HCEC 1CT (cell line): ENCODE data around the gene GOLT1B.

ENCODE experiments used
- DNase-seq: peaks from one replicate; pipeline ENCODE4 v3.0.0-alpha.2; 2017

Gene GOLT1B

DNA sequence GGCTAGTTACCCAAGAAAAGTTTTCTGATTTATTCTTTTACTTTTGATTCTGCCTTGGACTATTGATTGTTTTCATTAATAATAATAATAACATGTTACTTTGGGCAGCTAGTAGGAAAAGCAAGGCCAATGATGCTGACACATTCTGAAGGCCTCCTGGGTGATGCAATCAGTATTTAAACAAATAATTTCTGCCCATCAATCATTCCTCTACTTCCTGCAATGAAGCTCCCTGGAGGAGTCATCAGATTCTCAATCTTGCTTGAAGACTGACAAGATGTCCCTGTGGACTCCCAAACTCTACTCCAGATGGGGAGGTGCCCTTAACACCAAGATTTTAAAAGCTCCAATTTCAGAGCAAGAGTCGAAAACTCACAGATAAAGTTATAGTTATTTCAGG is 24.5 kb downstream of the GOLT1B start, which contains the start of gene SPX:
TSS of gene SPX (plus strand) at position 244 of the 400 bp plus-strand sequence. CDS start 177 bp downstream, outside the sequence.
- DNase-seq = peak; percentile 61

DNA sequence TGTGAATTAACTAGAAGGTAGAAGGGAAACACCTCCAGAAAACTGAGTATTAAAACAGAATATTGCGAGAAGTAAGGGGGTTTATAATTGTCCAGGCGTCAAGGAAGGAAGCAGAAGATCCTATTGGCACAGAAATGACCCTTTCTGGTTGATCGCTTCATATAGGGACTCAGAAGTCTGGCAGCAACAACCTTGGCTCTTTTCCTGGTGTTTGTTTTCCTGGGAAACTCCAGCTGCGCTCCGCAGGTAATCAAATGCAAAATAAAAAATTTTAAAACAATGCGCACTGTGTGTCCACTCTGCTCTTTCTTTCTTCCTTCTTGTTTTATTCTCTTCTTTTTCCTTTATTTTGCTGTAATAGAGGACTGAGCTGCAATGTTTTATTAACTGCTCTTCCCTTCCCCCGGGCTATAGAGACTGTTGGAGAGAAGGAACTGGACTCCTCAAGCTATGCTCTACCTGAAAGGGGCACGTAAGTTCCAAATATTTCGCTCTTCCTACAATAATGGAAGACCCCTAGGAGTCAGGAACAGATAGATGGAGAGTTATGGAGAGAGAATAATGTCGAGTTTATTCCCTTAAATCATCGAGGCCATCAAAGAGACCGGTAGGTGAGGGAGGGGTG is 25.2 kb downstream of the GOLT1B start:
- no peak for DNase-seq

DNA sequence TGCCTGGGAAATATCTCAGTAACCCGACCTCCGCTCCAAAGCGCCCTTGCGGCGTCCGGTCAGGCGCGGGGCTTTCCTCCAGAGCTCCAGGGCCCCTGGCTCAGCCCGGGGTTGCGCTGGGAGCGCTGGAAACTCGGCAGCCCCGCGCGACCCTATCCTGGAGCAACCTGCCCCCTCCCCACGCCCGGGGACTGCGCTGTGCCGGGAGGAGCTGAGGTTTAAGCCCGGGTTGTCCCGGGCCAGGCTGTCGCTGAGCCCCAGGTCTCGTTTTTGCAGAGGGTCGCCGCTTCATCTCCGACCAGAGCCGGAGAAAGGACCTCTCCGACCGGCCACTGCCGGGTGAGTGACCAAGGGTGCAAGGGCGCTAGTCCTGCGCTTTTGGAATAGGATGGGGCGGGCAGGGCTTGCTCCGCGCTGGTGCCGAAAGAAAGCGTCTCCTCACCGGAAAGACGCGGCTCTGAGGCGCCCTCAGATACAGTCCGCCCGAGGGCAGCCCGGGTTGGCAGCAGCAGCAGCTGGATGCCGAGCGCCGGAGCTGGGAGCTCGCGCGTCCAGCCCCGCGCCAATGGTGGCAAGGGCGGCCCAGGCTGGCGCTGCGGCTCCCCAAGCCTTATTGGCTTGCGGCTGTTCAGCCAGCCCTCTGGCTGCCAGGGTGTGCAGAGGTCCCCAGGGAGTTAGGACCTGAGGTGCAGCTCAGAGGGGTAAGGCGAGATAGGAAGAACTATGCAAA is 26.0 kb downstream of the GOLT1B start:
- DNase-seq = peak; percentile 53

DNA sequence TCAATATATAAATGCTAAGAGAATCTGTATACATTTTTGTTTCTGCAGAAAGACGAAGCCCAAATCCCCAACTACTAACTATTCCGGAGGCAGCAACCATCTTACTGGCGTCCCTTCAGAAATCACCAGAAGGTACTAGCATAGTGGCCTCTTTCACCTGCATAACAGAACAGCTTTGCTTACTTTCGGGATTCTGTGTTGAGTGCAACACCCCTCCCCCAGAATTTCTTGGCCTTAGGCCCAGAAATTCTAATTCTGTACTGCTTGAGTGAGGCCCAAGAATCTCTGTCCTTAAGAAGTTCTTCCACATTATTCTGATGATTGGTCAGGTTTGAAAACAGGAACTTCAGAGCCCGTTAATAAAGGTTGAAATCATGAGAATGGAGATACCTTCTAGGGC is 27.4 kb downstream of the GOLT1B start:
- DNase-seq = no peak

DNA sequence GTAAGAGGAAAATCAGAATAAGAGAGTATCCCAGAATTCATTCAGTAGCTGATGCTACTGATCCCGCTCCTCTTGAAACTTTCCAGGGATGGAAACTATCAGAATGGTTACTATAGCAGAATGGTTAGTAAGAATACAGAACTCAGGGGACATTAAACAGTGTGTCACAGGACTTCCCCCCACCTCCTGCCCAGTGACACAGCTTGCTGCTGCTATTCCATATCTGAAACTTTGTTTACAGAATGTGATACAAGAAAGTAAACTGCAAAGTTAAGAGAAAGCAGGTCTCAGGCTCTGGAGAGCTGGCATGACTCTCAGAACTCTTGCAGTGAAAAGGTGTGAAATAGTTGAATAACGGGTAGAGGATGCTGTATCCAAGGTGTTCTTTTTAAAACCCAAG is 27.9 kb downstream of the GOLT1B start:
- DNase-seq = no peak

DNA sequence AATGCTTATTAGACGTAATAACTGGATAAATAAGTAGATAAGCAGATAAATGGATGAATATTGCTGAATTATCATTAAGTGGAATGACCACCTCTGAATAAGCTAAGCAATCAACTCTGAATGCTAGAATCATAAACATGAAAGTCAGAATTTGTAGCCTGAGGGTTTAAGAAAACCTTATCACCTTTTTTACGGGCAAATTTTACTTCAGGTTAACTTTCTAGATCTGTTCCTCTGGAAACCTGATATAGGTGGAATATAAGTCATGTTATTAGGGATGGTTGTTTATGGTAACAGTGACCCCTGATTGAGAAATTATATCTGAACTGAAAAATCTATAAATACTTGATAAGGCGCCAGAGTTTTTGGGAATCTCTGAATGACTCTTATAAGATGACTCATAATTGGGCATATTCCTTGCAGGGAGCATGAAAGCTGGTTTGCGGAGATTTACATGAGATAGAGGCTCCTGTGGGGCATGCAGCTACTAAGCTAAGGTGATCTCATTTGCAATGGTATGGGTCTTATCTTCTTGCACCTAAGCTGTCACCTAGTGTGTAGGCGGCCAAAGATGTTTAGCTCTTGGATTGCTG is 36.6 kb downstream of the GOLT1B start:
- DNase-seq = no peak

DNA sequence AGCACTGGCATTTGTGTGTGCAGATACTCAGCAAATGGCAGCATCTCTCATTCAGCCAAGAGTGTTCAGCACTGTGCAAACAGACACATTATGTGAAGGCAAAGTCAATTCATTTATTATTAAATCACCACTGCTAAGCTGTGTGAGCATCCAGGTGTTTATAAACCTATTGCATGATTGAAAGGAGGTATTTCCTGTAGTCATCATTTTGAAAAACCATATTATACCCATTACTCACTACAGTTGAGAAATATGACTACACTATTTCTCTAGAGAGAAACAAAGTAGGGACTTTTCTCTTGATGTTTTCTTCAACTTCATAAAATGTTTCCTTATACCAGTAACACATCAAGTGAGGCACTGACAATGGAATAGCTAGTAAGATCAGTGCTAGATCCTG is 38.2 kb downstream of the GOLT1B start:
- no peak for DNase-seq

DNA sequence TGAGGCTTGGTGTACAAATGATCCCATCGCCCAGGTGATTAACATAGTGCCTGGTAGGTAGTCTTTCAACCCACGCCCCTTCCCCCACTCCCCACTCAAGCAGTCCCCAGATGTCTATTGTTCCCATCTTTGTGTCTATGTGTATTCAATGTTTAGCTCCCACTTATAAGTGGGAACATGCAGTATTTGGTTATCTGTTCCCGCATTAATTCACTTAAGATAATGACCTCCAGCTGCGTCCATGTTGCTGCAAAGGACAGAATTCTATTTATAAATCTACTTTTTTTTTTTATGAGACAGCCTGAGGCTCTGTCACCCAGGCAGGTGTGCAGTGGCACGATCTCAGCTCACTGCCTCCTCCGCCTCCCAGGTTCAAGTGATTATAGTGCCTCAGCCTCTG is 40.2 kb downstream of the GOLT1B start:
- no peak for DNase-seq

DNA sequence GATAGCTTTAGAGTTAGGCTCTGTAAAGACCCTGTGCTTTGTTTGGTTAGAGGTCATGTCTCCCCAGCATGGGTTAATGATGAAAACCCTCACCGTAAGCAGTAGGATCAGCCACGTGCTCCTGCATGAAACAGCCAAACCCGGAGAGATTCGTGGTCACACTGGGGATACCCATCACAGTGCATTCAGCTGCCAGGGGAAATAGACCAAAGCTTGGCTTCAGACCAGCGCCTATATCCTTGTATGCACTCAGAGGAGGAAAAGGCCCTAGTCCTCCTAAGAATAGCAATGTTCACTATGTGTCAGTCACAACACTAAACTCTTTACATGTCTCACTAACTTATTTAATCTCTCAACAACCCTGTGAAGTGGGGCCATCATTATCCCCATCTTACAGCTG is 40.8 kb downstream of the GOLT1B start:
- no peak for DNase-seq

DNA sequence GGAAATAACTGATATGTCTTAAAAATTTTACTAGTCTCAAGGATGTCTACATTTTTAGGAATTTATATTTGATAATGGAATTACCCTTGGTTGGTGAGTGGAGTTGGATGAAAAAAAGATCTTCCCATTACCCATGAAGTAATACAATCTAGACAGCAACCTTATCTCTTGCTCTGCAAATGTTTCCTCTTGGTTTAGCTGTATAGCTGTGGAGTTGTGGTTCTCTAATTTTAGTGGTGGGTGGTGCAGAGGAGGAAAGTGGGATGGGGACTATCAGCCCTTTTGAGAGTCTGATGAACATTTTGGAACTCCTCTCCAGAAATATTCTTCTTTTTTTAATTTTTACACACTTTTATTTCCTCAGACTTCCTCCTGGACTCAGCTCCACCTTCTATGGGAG is 41.6 kb downstream of the GOLT1B start:
- DNase-seq = no peak

DNA sequence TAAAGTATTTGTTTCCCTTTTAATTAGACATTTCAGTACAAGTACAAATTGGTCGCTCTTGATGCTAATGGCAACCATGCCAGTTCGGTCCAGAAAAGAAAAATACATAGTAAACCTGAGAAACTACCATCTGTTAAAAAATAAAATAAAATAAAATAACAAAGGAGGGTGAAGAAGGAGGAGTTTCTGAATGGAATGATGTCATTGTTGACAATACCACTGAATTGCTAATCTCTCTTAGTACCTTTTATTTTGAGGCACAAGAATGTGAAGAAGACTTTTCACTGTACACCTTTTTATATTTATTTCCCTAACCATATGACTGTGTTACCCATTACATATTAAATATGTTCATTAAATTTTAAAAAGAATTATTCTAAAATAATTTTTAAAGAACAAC is 44.0 kb downstream of the GOLT1B start:
- DNase-seq = no peak

DNA sequence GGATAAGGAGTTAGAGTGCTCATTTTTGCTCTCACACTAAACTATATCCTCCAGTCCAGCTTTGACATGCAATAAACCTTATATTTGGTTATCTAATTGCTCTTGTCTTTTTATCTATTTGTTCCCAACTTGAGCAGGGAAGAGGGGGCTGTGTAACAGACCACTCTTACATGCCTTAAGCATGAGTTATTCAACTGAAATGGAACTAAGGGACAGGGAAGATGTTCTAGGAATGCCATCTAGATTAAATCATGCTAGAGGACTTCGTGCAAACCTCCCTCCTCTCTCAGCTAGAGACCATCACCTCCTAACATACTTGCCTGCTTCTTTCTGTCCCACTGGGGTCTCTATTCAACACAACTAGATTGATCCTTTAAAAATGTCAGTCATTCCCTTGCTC is 45.1 kb downstream of the GOLT1B start:
- peak; percentile 23 for DNase-seq

DNA sequence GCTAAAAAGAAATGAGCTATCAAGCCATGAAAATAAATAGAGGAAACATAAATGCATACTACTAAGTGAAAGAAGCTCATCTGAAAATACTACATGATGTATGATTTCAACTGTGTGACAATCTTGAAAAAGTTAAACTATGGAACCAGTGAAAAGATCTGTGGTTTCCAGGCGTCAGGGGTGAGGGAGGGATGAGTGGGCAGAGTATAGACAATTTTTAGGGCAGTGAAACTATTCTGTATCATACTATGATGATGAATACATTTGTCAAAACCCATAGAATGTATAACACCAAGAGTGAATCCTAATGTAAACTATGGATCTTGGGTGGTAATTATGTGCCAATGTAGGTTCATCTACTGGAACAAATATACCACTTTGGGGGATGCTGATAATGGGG is 45.8 kb downstream of the GOLT1B start:
- no peak for DNase-seq

DNA sequence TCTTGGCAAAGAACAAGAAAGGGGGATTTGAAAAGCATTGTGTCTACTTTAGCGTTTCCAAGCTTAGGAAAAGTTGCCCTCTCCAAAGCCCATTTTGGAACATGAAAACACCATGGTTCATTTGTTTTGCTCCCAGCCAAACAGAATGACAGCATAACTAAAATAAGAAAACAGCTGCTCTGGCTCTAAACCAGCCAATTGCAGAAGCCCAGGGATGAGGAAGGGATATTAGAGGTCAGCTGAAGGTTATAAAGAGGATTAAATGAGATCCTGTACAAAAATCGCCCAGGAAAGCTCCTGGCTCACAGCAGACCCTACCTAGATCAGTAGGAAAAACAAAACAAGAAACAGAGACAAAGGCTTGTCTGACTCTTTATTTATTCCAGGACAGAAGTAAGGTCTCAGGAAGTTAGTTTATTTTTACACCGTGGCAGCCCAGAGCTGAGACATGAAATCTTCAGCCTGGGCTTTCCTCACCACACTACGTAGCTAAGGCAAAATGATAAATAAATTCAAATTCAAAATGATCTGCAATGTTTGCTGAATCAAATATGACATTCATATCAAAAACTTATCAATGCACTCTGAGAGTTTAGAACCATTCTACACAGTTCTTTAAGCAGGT is 50.4 kb downstream of the GOLT1B start:
- peak; percentile 16 for DNase-seq

DNA sequence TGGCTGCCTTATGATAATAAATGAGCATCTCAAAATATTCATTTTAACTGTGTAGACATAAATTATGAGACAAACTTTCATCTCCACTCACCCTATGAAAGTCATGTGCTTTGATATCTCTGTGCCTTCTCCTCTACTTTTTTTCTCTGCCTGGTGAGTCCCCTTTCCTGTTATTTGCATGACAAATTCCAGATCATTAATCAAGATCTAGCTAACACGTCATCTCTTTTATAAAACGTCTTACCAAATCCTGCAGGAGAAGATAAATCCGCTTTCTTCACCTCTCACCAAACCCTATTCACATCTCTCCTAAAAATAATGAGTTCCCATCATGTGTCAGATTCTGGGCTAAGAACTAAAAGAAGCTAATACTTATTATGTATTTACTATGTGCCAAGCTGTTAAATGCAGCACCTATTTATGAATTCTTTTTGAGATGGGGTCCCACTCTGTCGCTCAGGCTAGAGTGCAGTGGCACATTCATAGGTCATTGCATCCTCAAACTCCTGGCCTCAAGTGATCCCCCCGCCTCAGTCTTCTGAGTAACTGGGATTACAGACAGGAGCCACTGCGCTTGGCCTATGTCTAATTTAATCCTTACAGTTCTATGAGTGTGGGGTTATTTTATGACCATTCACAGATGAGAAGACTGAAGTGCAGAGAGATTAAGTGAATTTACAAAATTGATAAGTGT is 51.2 kb downstream of the GOLT1B start:
- no peak for DNase-seq

DNA sequence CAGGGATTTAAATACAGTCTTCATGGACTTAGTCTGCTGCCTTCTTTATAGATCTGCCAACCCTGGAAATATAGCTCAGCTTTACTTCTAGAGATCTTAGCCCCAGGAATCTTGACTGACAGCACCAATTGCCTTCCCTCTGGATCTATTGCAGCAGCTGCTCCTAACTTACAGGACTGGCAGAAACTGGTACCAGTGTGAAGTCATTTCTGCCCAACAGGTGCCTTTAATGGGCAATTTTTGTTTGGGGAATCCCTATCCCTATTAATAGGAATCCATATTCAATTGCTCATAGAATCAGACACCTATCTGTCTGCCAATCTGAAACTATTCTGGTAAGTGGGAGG is 51.7 kb downstream of the GOLT1B start:
- DNase-seq = no peak

DNA sequence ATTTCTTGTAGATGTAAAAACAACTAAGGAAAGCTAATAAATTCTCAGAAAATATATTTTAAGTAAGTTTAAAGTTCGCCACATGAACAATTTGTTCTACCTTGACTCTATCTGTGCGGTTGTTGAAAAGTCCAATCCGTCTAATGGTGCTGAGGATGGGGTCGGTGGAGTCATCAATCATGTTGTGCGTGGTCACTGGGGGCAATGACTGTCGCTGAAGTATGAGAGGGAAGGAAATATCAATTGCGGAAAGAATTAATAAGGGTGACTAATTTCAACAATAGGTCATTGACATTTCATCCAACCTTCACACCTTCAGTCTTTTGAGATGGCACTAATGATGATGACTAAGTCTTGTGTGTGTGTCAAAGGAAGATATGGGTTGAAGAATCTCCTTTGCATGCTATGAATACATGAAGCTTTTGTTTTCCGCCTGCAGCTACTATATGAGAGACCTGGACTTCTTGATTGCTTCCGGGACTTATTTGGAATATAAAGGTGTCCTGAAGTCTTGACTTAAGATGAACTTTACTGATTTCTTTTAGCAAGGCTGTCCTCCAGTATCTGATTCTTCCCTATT is 56.6 kb downstream of the GOLT1B start:
- no peak for DNase-seq

DNA sequence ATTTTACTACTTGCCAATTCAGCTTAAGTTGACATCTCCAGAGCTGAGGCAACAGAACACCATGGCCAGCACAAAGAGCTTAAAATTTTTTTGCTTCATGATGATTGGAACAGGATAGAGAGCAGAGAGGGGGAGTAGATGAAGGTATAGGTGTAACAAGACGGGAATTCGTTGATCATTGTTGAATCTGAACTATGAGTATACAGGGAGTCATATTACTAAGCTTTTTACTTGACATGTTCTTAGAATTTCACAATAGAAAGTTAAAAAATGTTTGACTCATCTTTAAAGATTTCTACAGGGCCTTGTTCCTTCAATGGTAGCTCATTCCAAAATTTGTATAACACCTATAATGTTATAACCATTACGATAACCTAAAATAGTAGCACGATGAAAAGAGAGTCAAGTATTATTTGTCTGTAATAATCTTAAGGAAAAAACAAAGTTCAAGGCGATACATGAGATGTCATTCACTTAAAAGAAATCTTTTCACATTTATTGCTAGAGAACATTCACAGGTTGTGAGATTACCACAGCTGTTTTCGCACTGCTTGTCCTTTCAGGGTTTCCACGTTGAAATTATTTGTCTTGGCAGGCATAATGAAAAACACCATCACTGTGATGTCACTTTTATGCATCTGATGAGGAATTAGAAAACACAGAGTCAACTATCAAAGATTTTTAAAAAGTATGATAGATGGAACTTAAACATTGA is 58.4 kb downstream of the GOLT1B start:
- peak; percentile 81 for DNase-seq

DNA sequence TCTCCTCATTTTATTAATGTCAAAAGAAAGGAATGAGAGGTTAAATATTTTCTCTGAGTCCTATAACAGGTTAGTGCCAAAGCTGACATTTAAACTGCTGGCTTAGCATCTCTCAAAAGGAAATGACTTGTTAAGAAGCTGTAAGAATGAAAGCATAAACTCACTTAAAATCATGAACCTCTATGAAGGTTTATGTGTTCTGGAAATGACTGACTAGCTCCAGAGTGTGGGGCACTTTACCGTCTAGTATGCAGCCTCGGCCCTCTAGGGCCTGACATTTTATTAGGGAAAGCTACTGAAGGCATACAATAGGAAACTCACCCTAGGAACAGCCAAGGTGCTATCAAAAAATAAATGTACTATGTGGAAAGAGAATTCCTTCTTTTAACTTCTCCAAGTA is 59.6 kb downstream of the GOLT1B start:
- no peak for DNase-seq

DNA sequence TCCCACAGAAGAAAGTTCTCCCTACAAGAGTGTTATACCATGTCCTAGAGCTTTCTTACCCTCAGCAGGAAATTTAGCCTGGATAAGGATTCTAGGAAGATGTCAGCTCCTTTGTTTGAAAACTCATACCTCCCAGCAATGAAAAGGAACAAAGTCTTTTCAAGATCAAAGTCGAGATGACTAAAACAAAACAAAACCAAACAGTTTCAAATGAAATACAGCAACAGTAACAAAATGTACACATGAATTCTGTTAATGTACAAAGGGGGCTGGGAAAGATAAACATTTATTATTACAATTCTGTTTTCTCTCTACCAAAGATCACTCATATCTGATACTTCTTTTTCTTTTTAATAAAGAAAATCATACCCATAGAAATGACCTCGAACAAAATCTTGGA is 61.3 kb downstream of the GOLT1B start:
- DNase-seq = no peak

DNA sequence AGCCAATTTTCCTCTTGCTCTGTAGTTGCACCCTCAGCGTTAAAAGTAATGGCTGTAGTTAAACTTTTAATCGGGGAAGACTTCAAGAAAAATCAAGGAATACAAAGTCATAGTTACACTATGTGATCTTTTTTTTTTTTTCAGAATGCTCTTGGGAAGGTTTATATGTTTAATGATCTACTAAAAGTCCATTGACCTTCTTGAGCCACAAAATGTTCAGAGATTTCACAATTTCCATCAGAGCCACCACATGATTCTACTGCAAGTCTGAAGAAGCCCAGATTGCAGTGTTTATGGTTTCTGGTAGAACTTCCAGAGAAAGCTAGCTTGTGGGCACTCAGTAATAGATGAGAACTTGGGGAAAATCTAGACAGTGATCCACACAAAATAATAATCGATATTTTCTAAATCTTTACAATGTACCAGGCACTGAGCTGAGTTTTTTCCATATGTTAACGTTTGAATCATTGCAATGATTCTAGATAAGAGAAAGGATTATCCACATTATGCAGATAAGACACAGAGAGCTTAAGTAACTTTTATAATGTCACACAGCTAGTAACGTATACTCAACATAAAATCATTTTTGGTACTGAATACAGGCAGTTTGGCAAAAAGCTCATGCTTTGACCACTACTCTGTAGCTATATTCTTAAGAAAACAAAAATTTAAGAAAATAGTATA is 64.8 kb downstream of the GOLT1B start:
- DNase-seq = no peak

DNA sequence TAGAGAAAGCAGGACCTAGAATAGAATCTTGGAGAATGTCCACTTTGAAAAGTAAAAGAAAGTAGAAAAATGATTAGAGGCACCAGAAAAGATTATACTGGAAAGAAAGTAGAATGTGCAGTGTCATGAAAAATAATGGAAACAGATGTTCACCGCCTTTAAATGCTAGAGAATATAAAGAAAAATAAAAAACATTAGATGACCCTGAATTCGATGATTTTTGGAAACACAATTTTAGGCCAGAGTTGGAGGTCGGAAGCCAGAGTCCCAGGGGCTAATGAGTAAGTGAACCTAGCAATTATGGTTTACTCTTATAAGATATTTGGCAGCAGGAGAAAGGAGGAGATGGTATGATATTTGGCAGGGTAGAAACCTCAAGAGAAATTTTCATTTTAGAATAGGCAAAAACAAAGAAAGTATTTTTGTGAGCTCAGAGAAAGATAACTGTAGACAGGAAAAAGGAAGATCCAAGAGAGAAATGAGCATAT is 65.4 kb downstream of the GOLT1B start:
- DNase-seq = no peak
